Ovary (tissue), 9 donors: ENCODE data around the gene HIVEP1. TPM values are rescaled to one million over a fixed set of nuclear protein-coding genes. Genes with fewer than 3 reads are reported as not detected.

Experiments
- DNase-seq, 5 donors: peaks; one replicate each; pipeline ENCODE4 v3.0.0-alpha.2; 2019 to 2020
- H3K27ac ChIP-seq, 2 donors: fragments of 200-600 bp; one replicate each; pipeline versions ENCODE4 v1.5.1 to v1.8.0; 2019 to 2022
- H3K27me3 ChIP-seq: fragments of 200-600 bp; one replicate; pipeline ENCODE4 v1.8.0; 2022
- H3K36me3 ChIP-seq: fragments of 200-600 bp; sonication (generic); one replicate; pipeline ENCODE4 v1.5.1; 2019
- H3K4me1 ChIP-seq: one replicate; pipeline ENCODE4 v1.8.1; 2013; ENCODE audit warnings: mild to moderate bottlenecking, moderate library complexity; ENCODE audit not compliant: insufficient read depth
- H3K4me3 ChIP-seq: fragments of 200-600 bp; sonication (generic); one replicate; pipeline ENCODE4 v1.5.1; 2017
- H3K9me3 ChIP-seq, 2 donors: fragments of 200-600 bp in 1 of 2; sonication (generic) in 1 of 2; one replicate each; pipeline versions ENCODE4 v1.5.1 to v1.8.1; 2013 to 2019; ENCODE audit warnings: mild to moderate bottlenecking in 1 of 2, moderate library complexity in 1 of 2
- EP300 ChIP-seq: sonication (generic); formaldehyde crosslinking; IDR thresholded peaks from one replicate; pipeline ENCODE4 v1.6.1; 2017; ENCODE audit warnings: antibody characterized with exemption
- POLR2A ChIP-seq: fragments of 450-650 bp; IDR thresholded peaks from one replicate; pipeline ENCODE4 v1.6.1; 2017; ENCODE audit warnings: antibody characterized with exemption, mild to moderate bottlenecking, moderate library complexity
- WGBS, 3 donors: extraction: QIAGEN DNeasy Blood & Tissue Kit in 1 of 3; methylation state at CpG; one replicate each; pipeline versions ENCODE4 v1.1.5 to v1.1.7; 2013 to 2017; 5-methylcytosine and 5-hydroxymethylcytosine counted together
- intact Hi-C, 4 donors: fragments of 100-400 bp; cut with DNase I; formaldehyde crosslinking; loops; one replicate each; pipeline versions ENCODE4 v1.11.0 to v1.15.1; 2022 to 2023
- polyA plus RNA-seq, 2 donors: library from polyadenylated mRNA; stranded (reverse); fragments of 200-250 nt in 1 of 2; fragments of 350-450 nt in 1 of 2; fragmentation: Illumina TruSeq in 1 of 2; extraction: RNeasy Lipid Tissue Mini Kit (QIAGEN cat#74804) in 1 of 2; gene quantifications; one replicate each; pipeline ENCODE4 v1.2.3, GENCODE V29; 2013 to 2014
- total RNA-seq, 7 donors: library from RNA; depleted of rRNA in 2 of 7; stranded (reverse); fragments of >200 nt in 2 of 7; fragmentation: NEBNext Ultra II Directional in 3 of 7; extraction: Animal tissue kit (Norgen Biotek cat#: 25700) in 3 of 7; gene quantifications; one replicate each; pipeline versions ENCODE4 v1.1.0 to v1.2.4, GENCODE V29; 2016 to 2023
- TF ChIP-seq, protein P1 (sequence below), 3 donors: fragments of 450-650 bp in 2 of 3; fragments of 200-600 bp in 1 of 3; IDR thresholded peaks; one replicate each; pipeline versions ENCODE4 v1.5.1 to v1.8.0; 2016 to 2022; ENCODE audit warnings: antibody characterized with exemption in 3 of 3, mild to moderate bottlenecking in 1 of 3
- donor health status: DM: no; HTN: no; CAD: no; lungs with moderate emphysema.
- donor health status: DM: no; HTN: no; CAD: no.
- donor health status: Bipolar disorder and iron deficiency.
- donor health status: DM: yes; HTN: yes; CAD: no.
- donor health status: DM: no; HTN: no; CAD: no.
- donor health status: DM: yes; HTN: yes; CAD: no.

The HIVEP1 gene
- total and polyA plus RNA-seq, 9 donors, result 11.9 to 45.0 (median 27.0) TPM

DNA sequence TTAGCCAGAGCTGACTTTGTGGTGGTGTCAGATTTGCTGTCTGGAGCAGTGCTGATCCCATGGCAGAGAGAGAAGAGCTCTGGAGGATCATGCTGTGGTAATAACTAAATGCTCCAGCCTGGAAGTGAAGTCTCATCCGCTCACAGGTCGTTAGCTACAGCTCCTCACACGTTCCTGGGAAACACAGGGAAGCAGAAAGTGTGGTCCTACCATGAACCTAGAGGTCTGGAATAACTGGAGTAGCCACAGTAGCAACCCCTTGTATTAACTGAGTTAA is 2.7 kb downstream of the HIVEP1 start:
- TF ChIP-seq EP300 (no peak), POLR2A (no peak)
- TF ChIP-seq, protein P1, sequence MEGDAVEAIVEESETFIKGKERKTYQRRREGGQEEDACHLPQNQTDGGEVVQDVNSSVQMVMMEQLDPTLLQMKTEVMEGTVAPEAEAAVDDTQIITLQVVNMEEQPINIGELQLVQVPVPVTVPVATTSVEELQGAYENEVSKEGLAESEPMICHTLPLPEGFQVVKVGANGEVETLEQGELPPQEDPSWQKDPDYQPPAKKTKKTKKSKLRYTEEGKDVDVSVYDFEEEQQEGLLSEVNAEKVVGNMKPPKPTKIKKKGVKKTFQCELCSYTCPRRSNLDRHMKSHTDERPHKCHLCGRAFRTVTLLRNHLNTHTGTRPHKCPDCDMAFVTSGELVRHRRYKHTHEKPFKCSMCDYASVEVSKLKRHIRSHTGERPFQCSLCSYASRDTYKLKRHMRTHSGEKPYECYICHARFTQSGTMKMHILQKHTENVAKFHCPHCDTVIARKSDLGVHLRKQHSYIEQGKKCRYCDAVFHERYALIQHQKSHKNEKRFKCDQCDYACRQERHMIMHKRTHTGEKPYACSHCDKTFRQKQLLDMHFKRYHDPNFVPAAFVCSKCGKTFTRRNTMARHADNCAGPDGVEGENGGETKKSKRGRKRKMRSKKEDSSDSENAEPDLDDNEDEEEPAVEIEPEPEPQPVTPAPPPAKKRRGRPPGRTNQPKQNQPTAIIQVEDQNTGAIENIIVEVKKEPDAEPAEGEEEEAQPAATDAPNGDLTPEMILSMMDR (IDR thresholded peaks at IDR 0.05), result no peak
- peaks cover 2% of the 10 kb centered on the region for H3K4me1 ChIP-seq
- DNase-seq, result no peak
- no peaks in the 10 kb centered on the region for H3K27me3 ChIP-seq
- H3K4me3 ChIP-seq, result no peak overlapping the region
- H3K27ac ChIP-seq, result no peak overlapping the region
- intact Hi-C loops, result no loop called here
- WGBS, 3 donors, result 96 to 97% (median 97%) methylated on average over 3 of the region's 3 CpGs
- H3K36me3 ChIP-seq, result no peaks in the 10 kb centered on the region
- no peaks in the 10 kb centered on the region for H3K9me3 ChIP-seq

DNA sequence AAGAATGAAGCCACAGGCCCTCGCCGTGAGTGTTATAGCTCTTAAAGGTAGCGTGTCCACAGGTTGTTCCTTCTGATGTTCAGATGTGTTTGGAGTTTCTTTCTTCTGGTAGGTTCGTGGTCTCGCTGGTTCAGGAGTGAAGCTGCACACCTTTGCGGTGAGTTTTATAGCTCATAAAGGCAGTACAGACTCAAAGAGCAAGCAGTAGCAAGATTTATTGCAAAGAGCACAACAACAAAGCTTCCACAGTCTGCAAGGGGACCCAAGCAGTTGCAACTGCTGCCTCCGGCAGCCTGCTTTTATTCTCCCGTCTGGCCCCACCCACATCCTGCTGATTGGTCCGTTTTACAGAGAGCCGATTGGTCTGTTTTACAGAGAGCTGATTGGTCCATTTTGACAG is 5.2 kb downstream of the HIVEP1 start:
- Histone ChIP-seq H3K9me3 (no peaks in the 10 kb centered on the region), H3K4me1 (peaks cover 12% of the 10 kb centered on the region), H3K4me3 (no peak overlapping the region), H3K27me3 (no peaks in the 10 kb centered on the region), H3K27ac (no peak overlapping the region), H3K36me3 (no peaks in the 10 kb centered on the region)
- TF ChIP-seq, protein P1 (IDR thresholded peaks at IDR 0.05), result no peak
- TF ChIP-seq EP300 (no peak), POLR2A (no peak)
- DNase-seq, result no peak
- intact Hi-C loops, result no loop called here
- WGBS, 3 donors, result 88 to 95% (median 94%) methylated on average over 10 of the region's 10 CpGs

DNA sequence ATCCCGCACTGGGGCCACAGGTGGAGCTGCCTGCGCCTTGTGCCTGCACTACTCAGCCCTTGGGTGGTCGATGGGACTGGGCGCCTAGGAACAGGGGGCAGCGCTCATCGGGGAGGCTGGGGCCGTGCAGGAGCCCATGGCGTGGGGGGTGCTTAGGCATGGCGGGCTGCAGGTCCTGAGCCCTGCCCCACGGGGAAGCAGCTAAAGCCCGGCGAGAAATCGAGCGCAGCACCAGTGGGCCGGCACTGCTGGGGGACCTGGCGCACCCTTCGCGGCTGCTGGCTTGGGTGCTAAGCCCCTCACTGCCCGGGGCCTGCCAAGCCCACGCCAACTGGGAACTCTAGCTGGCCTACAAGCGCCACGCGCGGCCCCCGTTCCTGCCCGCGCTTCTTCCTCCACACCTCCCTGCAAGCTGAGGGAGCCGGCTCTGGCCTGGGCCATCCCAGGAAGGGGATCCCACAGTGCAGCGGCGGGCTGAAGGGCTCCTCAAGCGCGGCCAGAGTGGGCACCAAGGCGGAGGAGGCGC is 5.8 kb downstream of the HIVEP1 start:
- peaks cover 12% of the 10 kb centered on the region for H3K4me1 ChIP-seq
- H3K36me3 ChIP-seq, result no peaks in the 10 kb centered on the region
- 95 to 97% (median 96%) methylated on average over 33 to 34 of the region's 34 CpGs for WGBS, 3 donors
- TF ChIP-seq, protein P1 (IDR thresholded peaks at IDR 0.05), result no peak
- TF ChIP-seq POLR2A, result no peak
- TF ChIP-seq EP300, result no peak
- no peaks in the 10 kb centered on the region for H3K9me3 ChIP-seq
- no peak overlapping the region for H3K27ac ChIP-seq
- DNase-seq, result no peak
- no peak overlapping the region for H3K4me3 ChIP-seq
- no peaks in the 10 kb centered on the region for H3K27me3 ChIP-seq
- intact Hi-C loops, result no loop called here

GRCh38 chr6:12020187-12020791 is 8.2 kb downstream of the HIVEP1 start:
- TF ChIP-seq POLR2A, result no peak
- no peak for TF ChIP-seq EP300
- TF ChIP-seq, protein P1 (IDR thresholded peaks at IDR 0.05), result no peak
- Histone ChIP-seq H3K27me3 (no peaks in the 10 kb centered on the region), H3K4me1 (peaks cover 14% of the 10 kb centered on the region), H3K27ac (peak overlapping the region in 1 of 2 donors; percentile 10), H3K9me3 (no peaks in the 10 kb centered on the region), H3K36me3 (no peaks in the 10 kb centered on the region), H3K4me3 (no peak overlapping the region)
- intact Hi-C loops, result no loop called here
- WGBS, 3 donors, result 79 to 82% (median 79%) methylated on average over 12 of the region's 12 CpGs
- DNase-seq, result no peak
